Loucy (cell line): ENCODE results near the gene ST7L.

Experiments
- EZH2phosphoT487 ChIP-seq: fragments of 200-600 bp; IDR thresholded peaks from 2 replicates; pipeline ENCODE4 v1.6.1; 2018; ENCODE audit warnings: antibody characterized with exemption, mild to moderate bottlenecking, moderate library complexity, borderline replicate concordance
- TF ChIP-seq, protein P1 (sequence below): fragments of 200-600 bp; sonication (generic); conservative IDR thresholded peaks from 2 replicates; pipeline ENCODE4 v1.5.1; 2014; ENCODE audit warnings: mild to moderate bottlenecking, antibody characterized with exemption, low read length

DNA sequence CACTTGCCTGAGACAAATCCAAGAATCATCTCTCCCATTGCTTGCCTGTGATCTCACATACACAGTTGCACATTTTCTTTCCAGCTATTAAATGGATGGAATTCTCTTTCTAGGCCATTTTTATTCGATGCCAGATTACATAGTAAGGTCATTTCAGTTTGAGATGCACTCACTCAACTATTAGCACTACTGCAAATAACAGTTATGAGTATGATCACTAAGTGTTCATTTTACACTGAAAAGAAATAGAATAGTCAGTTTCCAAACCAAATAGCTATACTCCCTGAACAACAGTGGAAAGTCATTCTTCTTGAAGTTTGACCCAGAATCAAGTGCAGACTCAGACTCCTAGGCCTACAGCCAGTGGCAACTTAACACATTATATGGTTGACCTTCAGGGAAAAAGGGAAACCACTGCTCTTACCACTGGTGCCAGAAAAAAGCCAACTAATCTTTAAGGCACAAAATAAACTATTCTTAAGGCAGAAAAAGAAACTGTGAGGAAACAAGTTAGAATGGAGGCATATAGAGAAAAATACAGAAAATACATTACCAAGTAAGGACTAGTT, 78.6 kb downstream of the ST7L start:
- TF ChIP-seq, protein P1, sequence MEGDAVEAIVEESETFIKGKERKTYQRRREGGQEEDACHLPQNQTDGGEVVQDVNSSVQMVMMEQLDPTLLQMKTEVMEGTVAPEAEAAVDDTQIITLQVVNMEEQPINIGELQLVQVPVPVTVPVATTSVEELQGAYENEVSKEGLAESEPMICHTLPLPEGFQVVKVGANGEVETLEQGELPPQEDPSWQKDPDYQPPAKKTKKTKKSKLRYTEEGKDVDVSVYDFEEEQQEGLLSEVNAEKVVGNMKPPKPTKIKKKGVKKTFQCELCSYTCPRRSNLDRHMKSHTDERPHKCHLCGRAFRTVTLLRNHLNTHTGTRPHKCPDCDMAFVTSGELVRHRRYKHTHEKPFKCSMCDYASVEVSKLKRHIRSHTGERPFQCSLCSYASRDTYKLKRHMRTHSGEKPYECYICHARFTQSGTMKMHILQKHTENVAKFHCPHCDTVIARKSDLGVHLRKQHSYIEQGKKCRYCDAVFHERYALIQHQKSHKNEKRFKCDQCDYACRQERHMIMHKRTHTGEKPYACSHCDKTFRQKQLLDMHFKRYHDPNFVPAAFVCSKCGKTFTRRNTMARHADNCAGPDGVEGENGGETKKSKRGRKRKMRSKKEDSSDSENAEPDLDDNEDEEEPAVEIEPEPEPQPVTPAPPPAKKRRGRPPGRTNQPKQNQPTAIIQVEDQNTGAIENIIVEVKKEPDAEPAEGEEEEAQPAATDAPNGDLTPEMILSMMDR: no peak
- no peak for TF ChIP-seq EZH2phosphoT487
